ENCODE measurements around the gene TYSND1.

- no peak for TF ChIP-seq POLR2A (IDR thresholded peaks at IDR 0.05; ENCODE audit: extremely low read depth, insufficient read length)
- TF ChIP-seq, protein P1, sequence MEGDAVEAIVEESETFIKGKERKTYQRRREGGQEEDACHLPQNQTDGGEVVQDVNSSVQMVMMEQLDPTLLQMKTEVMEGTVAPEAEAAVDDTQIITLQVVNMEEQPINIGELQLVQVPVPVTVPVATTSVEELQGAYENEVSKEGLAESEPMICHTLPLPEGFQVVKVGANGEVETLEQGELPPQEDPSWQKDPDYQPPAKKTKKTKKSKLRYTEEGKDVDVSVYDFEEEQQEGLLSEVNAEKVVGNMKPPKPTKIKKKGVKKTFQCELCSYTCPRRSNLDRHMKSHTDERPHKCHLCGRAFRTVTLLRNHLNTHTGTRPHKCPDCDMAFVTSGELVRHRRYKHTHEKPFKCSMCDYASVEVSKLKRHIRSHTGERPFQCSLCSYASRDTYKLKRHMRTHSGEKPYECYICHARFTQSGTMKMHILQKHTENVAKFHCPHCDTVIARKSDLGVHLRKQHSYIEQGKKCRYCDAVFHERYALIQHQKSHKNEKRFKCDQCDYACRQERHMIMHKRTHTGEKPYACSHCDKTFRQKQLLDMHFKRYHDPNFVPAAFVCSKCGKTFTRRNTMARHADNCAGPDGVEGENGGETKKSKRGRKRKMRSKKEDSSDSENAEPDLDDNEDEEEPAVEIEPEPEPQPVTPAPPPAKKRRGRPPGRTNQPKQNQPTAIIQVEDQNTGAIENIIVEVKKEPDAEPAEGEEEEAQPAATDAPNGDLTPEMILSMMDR (IDR thresholded peaks at IDR 0.05; ENCODE audit: low read depth, low read length) = no peak
Measured at GRCh38 chr10:70155255-70155838, 8.8 kb upstream of the TYSND1 start.
